Tibial artery (tissue), 4 donors: ENCODE data around the gene CA12.

Experiments
- DNase-seq, 2 donors: peaks; one replicate each; pipeline ENCODE4 v3.0.0-alpha.2; 2019
- H3K27ac ChIP-seq, 2 donors: fragments of 200-600 bp; sonication (generic) in 1 of 2; 1 replicate in 1 of 2; 2 replicates in 1 of 2; pipeline ENCODE4 v1.5.1; 2018 to 2019; ENCODE audit warnings: mild to moderate bottlenecking in 1 of 2
- H3K27me3 ChIP-seq, 2 donors: fragments of 200-600 bp; sonication (generic) in 1 of 2; one replicate each; pipeline versions ENCODE4 v1.5.1 to v1.6.0; 2016 to 2019
- H3K36me3 ChIP-seq, 3 donors: fragments of 200-600 bp; sonication (generic) in 2 of 3; one replicate each; pipeline ENCODE4 v1.5.1; 2016 to 2019; ENCODE audit warnings: mild to moderate bottlenecking in 2 of 3
- H3K4me1 ChIP-seq, 4 donors: fragments of 200-600 bp; sonication (generic) in 2 of 4; 1 replicate in 3 of 4; 2 replicates in 1 of 4; pipeline ENCODE4 v1.5.1; 2016 to 2019
- H3K4me3 ChIP-seq, 2 donors: fragments of 200-600 bp; sonication (generic) in 1 of 2; 1 replicate in 1 of 2; 2 replicates in 1 of 2; pipeline ENCODE4 v1.5.1; 2018 to 2019; ENCODE audit warnings: mild to moderate bottlenecking in 2 of 2
- H3K9me3 ChIP-seq, 3 donors: fragments of 200-600 bp; sonication (generic) in 1 of 3; one replicate each; pipeline ENCODE4 v1.5.1; 2016 to 2019
- intact Hi-C: fragments of 100-400 bp; cut with DNase I; formaldehyde crosslinking; loops from one replicate; pipeline ENCODE4 v1.15.0; 2023; ENCODE audit warnings: low total_unique reads
- TF ChIP-seq, protein P1 (sequence below), 2 experiments: fragments of 200-600 bp in 1 of 2; fragments of 450-650 bp in 1 of 2; IDR thresholded peaks; one replicate each; pipeline ENCODE4 v1.5.1; 2017 to 2019; ENCODE audit warnings: antibody characterized with exemption in 2 of 2, mild to moderate bottlenecking in 1 of 2, moderate library complexity in 1 of 2

CA12 gene

DNA sequence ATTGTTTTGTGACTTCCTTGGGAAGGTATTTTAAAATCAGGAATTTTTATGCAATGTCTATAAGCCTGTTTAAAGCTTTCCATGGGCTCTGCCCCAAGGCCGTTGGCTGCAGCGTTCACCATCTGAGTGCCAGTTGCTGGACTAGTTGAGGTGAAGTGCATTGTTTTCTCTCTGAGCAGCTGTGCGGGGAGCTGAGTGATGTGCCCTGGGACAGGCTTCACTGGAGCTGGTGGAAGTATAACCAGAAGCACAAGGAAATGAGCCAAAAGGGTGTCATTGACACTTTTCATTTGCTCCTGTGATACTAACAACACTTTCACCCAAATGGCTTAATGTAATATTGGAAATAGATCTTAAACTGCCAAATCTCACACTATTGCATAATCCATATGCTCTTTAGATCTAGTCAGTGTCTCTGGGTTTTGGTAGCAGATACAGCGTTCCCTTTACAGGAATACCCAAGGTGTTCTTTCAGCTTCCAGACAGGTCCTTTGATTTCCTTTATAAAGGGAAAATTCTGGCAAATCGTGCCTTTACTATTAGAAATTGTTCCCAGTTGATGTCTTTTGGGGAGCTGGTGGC is 75.1 kb downstream of the CA12 start:
- TF ChIP-seq, protein P1, sequence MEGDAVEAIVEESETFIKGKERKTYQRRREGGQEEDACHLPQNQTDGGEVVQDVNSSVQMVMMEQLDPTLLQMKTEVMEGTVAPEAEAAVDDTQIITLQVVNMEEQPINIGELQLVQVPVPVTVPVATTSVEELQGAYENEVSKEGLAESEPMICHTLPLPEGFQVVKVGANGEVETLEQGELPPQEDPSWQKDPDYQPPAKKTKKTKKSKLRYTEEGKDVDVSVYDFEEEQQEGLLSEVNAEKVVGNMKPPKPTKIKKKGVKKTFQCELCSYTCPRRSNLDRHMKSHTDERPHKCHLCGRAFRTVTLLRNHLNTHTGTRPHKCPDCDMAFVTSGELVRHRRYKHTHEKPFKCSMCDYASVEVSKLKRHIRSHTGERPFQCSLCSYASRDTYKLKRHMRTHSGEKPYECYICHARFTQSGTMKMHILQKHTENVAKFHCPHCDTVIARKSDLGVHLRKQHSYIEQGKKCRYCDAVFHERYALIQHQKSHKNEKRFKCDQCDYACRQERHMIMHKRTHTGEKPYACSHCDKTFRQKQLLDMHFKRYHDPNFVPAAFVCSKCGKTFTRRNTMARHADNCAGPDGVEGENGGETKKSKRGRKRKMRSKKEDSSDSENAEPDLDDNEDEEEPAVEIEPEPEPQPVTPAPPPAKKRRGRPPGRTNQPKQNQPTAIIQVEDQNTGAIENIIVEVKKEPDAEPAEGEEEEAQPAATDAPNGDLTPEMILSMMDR (IDR thresholded peaks at IDR 0.05): no peak
- DNase-seq: no peak
- H3K36me3 ChIP-seq: peaks cover 50 to 58% (median 52%) of the 10 kb centered on the region in 3 donors
- no peak overlapping the region for H3K27ac ChIP-seq
- intact Hi-C loops: no loop called here
- peaks cover 0 to 3% (median 0%) of the 10 kb centered on the region in 4 donors for H3K4me1 ChIP-seq
- H3K9me3 ChIP-seq: no peaks in the 10 kb centered on the region
- H3K27me3 ChIP-seq: no peaks in the 10 kb centered on the region
- H3K4me3 ChIP-seq: no peak overlapping the region

GRCh38 chr15:63305260-63305659 is 76.4 kb downstream of the CA12 start:
- Histone ChIP-seq H3K4me1 (peaks cover 0 to 3% (median 0%) of the 10 kb centered on the region in 4 donors), H3K9me3 (no peaks in the 10 kb centered on the region), H3K27ac (no peak overlapping the region), H3K4me3 (no peak overlapping the region), H3K36me3 (peaks cover 50 to 62% (median 61%) of the 10 kb centered on the region in 3 donors), H3K27me3 (no peaks in the 10 kb centered on the region)
- TF ChIP-seq, protein P1 (IDR thresholded peaks at IDR 0.05): no peak
- intact Hi-C loops: no loop called here
- no peak for DNase-seq

- intact Hi-C loops: no loop called here
Measured at GRCh38 chr15:63301088-63301487, 80.6 kb downstream of the CA12 start.

GRCh38 chr15:63299943-63300575 is 81.6 kb downstream of the CA12 start:
- Histone ChIP-seq H3K27me3 (no peaks in the 10 kb centered on the region), H3K9me3 (no peaks in the 10 kb centered on the region), H3K4me3 (no peak overlapping the region), H3K27ac (no peak overlapping the region), H3K4me1 (no peaks in the 10 kb centered on the region), H3K36me3 (peaks cover 37 to 55% (median 42%) of the 10 kb centered on the region in 3 donors)
- TF ChIP-seq, protein P1 (IDR thresholded peaks at IDR 0.05): no peak
- no peak for DNase-seq
- intact Hi-C loops: loop anchor here (10.0 kb wide), 1 partner anchor 305 kb away; no protein-coding TSS in a partner anchor

More at GRCh38 chr15:63301088-63301487, 80.6 kb downstream of the CA12 start:
- no peak for DNase-seq
- Histone ChIP-seq H3K27ac (no peak overlapping the region), H3K4me3 (no peak overlapping the region), H3K27me3 (no peaks in the 10 kb centered on the region), H3K4me1 (no peaks in the 10 kb centered on the region), H3K36me3 (peaks cover 45 to 65% (median 52%) of the 10 kb centered on the region in 3 donors), H3K9me3 (no peaks in the 10 kb centered on the region)
- TF ChIP-seq, protein P1 (IDR thresholded peaks at IDR 0.05): no peak

GRCh38 chr15:63296195-63296594 is 85.5 kb downstream of the CA12 start:
- TF ChIP-seq, protein P1 (IDR thresholded peaks at IDR 0.05): no peak
- no peak for DNase-seq
- no peak overlapping the region for H3K27ac ChIP-seq
- peaks cover 9 to 23% (median 12%) of the 10 kb centered on the region in 3 donors for H3K36me3 ChIP-seq
- peaks cover 0 to 21% (median 10%) of the 10 kb centered on the region in 4 donors for H3K4me1 ChIP-seq
- H3K4me3 ChIP-seq: no peak overlapping the region
- no peaks in the 10 kb centered on the region for H3K9me3 ChIP-seq
- H3K27me3 ChIP-seq: no peaks in the 10 kb centered on the region
- intact Hi-C loops: loop anchor here (10.0 kb wide), 1 partner anchor 309 kb away; no protein-coding TSS in a partner anchor
